ENCODE measurements around the gene MINDY2. TPM values are rescaled to one million over a fixed set of nuclear protein-coding genes. Genes with fewer than 3 reads are reported as not detected.
A peak's percentile ranks its signal among the peaks of the same experiment; 100 is the strongest.

Gene MINDY2
- total and polyA plus RNA-seq, 10 of the 15 experiments (the other 5 are each of a cell fraction or from before 2014, with no cell fraction given): 0.73 to 9.4 (median 3.3) TPM

DNA sequence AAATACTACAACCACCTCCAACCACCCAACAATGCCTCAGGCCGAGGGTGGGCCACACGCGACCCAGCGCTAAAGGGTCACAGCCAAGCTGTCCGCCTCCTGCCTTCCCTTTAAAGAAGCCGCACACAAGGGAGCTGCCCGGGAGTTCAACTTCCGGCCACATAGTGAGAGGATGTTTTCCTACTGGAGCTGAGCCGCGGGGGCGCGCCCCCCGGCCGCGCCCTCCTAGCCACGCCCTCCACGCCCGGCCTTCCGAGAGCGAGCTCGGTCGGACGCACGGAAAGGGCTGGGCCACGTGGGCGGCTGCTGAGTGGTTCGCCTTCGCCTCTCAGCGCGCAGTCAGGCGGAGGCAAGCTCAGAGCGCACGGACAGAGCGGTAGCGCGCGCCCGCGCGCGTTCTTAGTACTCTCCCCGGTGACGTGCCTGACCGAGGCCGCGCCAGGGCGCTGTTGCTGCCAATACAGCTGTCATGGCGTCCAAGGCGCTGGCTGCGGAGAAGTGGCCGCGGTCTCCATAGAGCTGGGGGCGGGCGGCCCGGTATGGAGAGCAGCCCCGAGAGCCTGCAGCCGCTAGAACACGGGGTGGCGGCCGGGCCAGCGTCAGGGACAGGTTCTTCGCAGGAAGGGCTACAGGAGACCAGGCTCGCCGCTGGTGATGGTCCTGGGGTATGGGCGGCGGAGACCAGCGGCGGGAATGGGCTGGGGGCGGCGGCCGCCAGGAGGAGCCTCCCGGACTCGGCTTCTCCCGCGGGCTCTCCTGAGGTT lies at the start of gene MINDY2 (continued):
- TF ChIP-seq, protein P1, sequence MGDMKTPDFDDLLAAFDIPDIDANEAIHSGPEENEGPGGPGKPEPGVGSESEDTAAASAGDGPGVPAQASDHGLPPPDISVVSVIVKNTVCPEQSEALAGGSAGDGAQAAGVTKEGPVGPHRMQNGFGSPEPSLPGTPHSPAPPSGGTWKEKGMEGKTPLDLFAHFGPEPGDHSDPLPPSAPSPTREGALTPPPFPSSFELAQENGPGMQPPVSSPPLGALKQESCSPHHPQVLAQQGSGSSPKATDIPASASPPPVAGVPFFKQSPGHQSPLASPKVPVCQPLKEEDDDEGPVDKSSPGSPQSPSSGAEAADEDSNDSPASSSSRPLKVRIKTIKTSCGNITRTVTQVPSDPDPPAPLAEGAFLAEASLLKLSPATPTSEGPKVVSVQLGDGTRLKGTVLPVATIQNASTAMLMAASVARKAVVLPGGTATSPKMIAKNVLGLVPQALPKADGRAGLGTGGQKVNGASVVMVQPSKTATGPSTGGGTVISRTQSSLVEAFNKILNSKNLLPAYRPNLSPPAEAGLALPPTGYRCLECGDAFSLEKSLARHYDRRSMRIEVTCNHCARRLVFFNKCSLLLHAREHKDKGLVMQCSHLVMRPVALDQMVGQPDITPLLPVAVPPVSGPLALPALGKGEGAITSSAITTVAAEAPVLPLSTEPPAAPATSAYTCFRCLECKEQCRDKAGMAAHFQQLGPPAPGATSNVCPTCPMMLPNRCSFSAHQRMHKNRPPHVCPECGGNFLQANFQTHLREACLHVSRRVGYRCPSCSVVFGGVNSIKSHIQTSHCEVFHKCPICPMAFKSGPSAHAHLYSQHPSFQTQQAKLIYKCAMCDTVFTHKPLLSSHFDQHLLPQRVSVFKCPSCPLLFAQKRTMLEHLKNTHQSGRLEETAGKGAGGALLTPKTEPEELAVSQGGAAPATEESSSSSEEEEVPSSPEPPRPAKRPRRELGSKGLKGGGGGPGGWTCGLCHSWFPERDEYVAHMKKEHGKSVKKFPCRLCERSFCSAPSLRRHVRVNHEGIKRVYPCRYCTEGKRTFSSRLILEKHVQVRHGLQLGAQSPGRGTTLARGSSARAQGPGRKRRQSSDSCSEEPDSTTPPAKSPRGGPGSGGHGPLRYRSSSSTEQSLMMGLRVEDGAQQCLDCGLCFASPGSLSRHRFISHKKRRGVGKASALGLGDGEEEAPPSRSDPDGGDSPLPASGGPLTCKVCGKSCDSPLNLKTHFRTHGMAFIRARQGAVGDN (IDR thresholded peaks at IDR 0.05): peak; percentile 62
- TF ChIP-seq POLR2AphosphoS2 (IDR thresholded peaks at IDR 0.05; ENCODE audit: low read depth, low read length) (peak; percentile 80; the same call in 1 of the 2 replicates), PKNOX1 (IDR thresholded peaks at IDR 0.05) (peak; percentile 63), MEF2A (IDR thresholded peaks at IDR 0.05; ENCODE audit: insufficient read depth, low read depth, low read length) (no peak), POLR2A (IDR thresholded peaks at IDR 0.05; ENCODE audit: low read depth, low read length) (peak; percentile 93), PRDM15 (CRISPR knock-in tag; IDR thresholded peaks at IDR 0.05) (no peak), FOXM1 (IDR thresholded peaks at IDR 0.05; ENCODE audit: low read depth, low read length) (no peak), BHLHE40 (IDR thresholded peaks at IDR 0.05; ENCODE audit: borderline replicate concordance in 1 of 2, low read depth in 2 of 2, low read length in 1 of 2) (peak; percentile 42 to 88; a peak in 2 of 4 replicates), BACH1 (IDR thresholded peaks at IDR 0.05; ENCODE audit: borderline replicate concordance) (peak; percentile 32; the same call in 1 of the 2 replicates), GABPA (IDR thresholded peaks at IDR 0.05; ENCODE audit: low read depth) (no peak), EP300 (IDR thresholded peaks at IDR 0.05; ENCODE audit: borderline replicate concordance in 1 of 2, control insufficient read depth in 1 of 2, low read depth in 2 of 2, low read length in 2 of 2) (no peak), SUZ12 (IDR thresholded peaks at IDR 0.05; ENCODE audit: unreplicated experiment) (no peak), MXI1 (IDR thresholded peaks at IDR 0.05; ENCODE audit: low read depth, low read length) (peak; percentile 82; the same call in 1 of the 2 replicates)
- TF ChIP-seq, protein P2, sequence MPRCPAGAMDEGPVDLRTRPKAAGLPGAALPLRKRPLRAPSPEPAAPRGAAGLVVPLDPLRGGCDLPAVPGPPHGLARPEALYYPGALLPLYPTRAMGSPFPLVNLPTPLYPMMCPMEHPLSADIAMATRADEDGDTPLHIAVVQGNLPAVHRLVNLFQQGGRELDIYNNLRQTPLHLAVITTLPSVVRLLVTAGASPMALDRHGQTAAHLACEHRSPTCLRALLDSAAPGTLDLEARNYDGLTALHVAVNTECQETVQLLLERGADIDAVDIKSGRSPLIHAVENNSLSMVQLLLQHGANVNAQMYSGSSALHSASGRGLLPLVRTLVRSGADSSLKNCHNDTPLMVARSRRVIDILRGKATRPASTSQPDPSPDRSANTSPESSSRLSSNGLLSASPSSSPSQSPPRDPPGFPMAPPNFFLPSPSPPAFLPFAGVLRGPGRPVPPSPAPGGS (IDR thresholded peaks at IDR 0.05; ENCODE audit: borderline replicate concordance, insufficient read depth, low read depth, low read length, poor library complexity, severe bottlenecking): no peak

Measured in GM12878 (cell line).